ENCODE results near the gene PRSS23. TPM values are rescaled to one million over a fixed set of nuclear protein-coding genes. Genes with fewer than 3 reads are reported as not detected.
A peak's percentile ranks its signal among the peaks of the same experiment; 100 is the strongest.

PRSS23 gene
- total RNA-seq, 1 experiment from 2014 or later = 34.2 TPM

DNA sequence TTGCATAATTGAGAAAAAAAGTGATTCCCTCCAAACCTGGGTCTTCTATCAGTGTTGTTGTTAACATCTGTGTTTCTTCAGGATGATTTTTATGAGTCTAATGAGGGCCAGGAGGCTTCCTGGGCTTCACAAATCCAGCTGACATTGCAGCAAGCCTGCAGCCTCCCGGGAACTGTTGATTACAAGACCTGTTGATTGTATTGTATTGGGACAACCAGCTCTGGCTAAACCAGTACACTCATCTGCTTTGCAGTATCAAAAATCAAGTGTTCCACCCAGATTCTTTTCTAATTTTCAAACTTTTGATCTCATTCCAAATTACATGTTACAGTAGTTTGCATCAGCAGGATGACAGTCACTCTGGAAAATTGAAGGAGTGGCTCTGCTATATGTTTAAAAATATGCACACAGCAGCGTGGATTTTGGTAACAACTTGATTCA, 16.1 kb upstream of the PRSS23 start:
- no peak for DNase-seq (ENCODE audit: low read depth, low spot score)
- in situ Hi-C loops (cut with HindIII; ENCODE audit: low pct_unique_long_range_greater_than_20kb, low sequenced_read_pairs) = no loop called here

DNA sequence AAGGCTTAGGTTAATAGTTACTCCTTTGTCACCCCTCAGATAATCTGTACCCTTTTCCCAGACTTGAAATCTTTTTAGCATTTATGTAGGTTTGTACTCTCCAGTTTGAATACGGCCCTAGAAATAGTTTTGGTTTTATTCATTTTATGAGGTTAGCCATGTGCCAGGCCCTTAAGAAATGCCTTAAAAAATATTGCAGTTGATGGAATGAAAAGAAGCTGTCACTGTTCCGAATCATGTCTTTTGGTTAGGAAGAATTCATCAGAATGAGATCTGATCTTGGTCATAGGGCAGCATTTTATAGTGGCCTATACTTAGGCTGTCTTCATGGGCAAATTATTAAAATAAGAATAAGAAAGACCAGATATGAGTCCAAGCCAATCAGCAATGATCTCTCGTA, 14.8 kb upstream of the PRSS23 start:
- in situ Hi-C loops (cut with HindIII; ENCODE audit: low pct_unique_long_range_greater_than_20kb, low sequenced_read_pairs) = no loop called here
- DNase-seq (ENCODE audit: low read depth, low spot score) = no peak

DNA sequence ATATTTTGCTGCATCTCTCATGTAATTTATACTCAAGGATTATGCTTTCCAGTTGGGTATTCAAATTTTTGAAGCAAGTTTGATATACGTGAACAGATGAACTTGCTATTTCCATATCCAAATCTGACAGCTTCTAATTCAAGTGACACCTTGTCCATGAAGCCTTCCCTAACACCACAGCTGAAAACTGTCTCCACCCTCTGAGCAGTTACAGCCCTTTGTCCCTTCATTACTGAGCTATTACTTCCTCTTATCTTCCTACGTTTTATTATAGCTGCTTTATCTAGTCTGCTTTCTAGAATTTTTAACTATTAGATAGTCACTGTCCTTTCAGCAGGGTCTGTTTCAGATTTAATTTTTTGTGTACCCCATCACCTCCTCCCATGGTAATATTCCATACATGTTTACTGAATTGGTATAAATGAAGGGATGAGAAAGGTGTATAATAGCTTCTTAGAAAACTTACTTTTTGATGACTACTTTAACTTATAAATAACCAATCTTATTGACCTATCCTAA, 13.3 kb upstream of the PRSS23 start:
- in situ Hi-C loops (cut with HindIII; ENCODE audit: low pct_unique_long_range_greater_than_20kb, low sequenced_read_pairs) = no loop called here
- DNase-seq (ENCODE audit: low read depth, low spot score) = no peak

DNA sequence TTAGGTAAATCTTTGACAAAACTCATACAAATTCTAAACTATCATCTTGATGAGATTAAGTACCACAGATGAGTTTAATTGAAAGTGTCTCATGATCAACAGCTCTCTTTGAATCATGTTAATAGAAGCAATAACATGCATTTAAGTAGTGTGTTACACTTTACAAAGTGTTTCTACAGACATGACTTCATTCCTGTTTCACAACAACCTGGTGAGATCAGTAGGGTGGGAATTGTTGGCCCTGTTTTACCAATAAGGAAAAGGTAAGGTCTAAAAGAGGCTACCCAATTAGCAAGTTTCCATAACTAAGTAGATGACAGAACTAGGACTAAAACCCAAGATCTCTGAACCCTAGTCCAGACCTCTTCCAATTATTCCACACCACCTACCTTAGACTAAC, 12.7 kb upstream of the PRSS23 start:
- DNase-seq (ENCODE audit: low read depth, low spot score) = no peak
- in situ Hi-C loops (cut with HindIII; ENCODE audit: low pct_unique_long_range_greater_than_20kb, low sequenced_read_pairs) = no loop called here

DNA sequence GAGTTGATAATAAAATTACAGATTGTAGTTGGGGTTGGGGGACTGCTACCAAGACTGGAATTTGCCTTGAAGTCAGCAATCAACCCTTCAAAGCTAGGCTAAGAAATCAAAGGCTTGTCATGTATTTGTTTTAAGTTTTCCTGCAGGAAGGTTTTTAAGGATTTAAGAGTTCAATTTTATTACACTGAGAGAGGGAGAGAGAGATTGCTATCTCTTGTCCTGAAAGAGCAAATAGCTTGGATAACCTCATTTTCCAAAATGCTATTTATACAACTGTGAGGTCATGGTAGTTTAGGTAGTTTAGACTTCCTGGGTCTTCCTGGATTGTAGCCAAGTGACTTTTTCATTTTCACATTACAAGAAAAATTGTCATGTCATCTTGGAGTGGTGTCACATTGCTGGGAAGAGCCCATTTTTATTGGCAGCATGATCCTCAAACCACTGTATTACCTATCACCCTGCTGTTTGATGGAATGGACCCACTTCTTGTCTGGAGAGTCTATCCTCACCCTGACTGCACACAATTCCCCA, 10.1 kb upstream of the PRSS23 start:
- in situ Hi-C loops (cut with HindIII; ENCODE audit: low pct_unique_long_range_greater_than_20kb, low sequenced_read_pairs) = no loop called here
- DNase-seq (ENCODE audit: low read depth, low spot score) = no peak

DNA sequence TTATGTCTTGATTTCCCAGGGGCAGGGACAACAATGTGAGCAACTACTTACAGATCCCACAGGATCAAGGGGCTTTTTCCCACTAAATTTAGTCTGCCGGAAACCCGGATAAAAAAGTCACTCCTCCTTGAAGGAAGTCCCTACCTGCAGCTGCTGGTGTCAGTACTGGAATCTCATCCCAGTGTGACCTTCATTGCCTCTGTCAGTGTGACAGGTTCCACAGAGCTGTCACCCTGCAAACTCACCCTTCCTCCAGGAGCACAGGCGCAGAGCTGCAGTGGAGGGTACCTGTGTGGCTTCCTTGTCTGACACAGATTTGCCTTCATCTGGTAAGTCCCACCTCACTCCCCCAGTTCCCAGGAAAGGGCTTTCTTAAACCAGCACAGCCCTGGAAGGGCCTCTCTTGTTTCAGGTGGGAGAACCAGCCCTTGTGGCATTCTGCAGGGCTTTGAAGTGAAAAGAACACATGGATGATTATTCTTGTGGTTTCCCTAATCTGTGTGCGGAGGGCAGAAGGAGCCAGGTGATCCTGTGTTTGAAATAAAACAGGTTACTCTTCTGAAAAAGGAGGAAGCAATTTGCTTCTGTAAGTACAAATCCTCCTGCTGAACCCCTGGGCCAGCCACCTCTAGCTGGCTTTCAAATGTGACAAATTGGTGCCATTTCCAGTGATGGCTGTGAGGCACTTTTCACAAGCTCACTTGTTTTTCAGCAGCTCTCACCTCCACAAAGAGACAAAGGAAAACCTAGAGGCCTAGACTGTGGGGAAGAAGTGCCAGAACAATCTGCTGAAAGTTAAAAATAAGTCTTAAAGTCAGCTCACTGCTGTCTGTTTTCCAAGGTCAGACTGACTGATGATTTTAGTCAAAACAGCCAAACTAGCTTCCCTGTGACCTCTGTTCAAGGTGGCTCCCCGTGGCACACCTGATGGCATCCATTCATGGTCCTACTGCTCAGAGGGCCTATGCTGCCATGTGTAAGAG, 9.2 kb upstream of the PRSS23 start:
- in situ Hi-C loops (cut with HindIII; ENCODE audit: low pct_unique_long_range_greater_than_20kb, low sequenced_read_pairs) = no loop called here
- no peak for DNase-seq (ENCODE audit: low read depth, low spot score)

DNA sequence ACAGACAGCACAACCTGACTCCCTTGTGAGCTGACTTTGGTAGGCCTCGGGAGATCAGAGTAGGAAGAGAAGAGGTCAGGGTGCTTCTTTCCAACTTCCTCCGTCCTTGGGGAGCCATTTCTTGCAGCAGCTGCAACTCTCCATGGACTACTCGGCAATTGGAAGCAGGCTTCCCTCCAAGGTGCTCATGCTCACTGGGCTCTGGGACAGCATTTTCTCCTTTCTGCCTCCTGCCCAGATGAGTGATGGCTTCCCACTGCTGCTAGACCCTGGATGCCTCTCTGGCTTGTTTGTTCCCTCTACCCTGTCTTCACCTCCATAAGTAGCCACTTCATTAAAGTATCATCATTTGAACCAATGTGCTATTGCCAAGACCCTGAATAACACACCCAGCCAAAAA, 8.2 kb upstream of the PRSS23 start:
- DNase-seq (ENCODE audit: low read depth, low spot score) = no peak

DNA sequence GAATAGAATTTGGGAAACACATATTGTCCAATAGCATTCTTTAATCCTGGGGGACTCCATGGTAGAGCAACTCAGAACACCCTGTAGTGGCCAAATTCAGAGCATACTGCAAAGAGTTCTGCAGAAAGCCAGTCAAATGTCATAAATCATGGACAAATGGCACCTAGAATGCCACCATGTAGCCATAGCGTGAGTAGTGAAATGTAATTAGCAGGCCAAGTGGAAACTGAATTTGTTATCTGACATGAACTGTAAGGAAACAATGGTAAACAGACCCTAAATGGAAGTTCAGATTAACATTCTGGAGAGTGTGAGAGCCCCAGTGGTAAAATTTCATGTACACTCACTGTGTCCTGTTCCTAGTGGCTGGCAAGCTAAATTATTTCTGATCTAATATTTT, 7.0 kb upstream of the PRSS23 start:
- DNase-seq (ENCODE audit: low read depth, low spot score) = no peak
- in situ Hi-C loops (cut with HindIII; ENCODE audit: low pct_unique_long_range_greater_than_20kb, low sequenced_read_pairs) = no loop called here

More for the DNA sequence above, 8.2 kb upstream of the PRSS23 start:
- in situ Hi-C loops (cut with HindIII; ENCODE audit: low pct_unique_long_range_greater_than_20kb, low sequenced_read_pairs) = no loop called here

DNA sequence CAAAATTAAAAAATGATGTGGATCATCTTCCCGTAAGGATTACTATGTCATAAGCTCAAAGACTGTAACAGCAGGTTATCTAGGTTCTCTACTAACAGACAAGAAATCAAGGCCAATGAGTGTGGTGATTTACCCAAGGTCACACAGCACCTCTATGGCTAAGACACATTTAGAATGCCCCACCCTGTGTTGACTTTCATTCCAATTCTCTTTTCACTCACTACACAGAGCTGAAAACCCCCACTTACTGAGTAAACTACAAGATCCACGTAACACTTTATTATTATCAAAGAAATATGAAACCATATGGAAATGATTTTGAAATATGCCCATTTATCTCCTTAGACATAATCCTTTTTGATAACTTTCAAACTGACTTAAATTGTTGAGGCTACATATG, 4.8 kb upstream of the PRSS23 start:
- no peak for DNase-seq (ENCODE audit: low read depth, low spot score)
- in situ Hi-C loops (cut with HindIII; ENCODE audit: low pct_unique_long_range_greater_than_20kb, low sequenced_read_pairs) = no loop called here

DNA sequence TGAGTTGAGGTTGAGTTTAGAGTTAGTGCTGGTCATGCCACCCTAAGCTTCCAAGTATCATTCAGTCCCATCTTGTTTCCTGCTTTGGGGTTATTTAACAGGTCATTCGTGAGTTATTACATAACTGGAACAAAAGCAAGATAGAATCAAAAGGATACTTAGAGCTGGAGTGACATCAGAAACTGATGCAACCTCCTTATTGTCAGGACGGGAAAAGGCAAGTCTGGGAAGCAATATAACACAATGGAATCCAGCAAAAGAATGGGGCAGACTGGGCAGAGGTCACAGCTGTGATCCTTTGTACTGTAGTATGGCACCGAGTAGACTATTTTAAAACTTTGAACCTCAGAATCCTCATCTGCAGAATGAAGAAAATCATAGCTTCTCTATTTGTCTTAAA, 4.4 kb upstream of the PRSS23 start:
- DNase-seq (ENCODE audit: low read depth, low spot score) = no peak
- in situ Hi-C loops (cut with HindIII; ENCODE audit: low pct_unique_long_range_greater_than_20kb, low sequenced_read_pairs) = no loop called here

DNA sequence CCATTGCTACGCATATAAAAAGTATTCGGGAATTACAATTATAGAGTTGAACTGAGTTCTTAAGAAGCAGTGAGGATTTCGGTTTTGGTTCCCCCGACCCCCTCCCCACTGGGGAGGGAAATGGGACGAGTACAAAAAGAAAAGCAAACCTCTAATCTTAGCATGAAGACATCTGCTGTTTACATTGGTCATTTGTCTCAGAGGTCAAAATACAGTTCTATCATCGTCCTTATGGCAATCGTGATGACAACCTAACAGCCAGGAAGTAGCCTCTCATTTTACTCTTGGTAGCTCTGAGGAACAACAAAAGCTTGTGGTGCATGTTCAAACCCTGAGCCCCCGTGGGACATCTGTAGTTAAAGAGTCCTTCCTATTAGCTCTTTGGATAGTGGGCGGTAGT, 3.2 kb upstream of the PRSS23 start:
- in situ Hi-C loops (cut with HindIII; ENCODE audit: low pct_unique_long_range_greater_than_20kb, low sequenced_read_pairs) = no loop called here
- DNase-seq (ENCODE audit: low read depth, low spot score) = no peak

DNA sequence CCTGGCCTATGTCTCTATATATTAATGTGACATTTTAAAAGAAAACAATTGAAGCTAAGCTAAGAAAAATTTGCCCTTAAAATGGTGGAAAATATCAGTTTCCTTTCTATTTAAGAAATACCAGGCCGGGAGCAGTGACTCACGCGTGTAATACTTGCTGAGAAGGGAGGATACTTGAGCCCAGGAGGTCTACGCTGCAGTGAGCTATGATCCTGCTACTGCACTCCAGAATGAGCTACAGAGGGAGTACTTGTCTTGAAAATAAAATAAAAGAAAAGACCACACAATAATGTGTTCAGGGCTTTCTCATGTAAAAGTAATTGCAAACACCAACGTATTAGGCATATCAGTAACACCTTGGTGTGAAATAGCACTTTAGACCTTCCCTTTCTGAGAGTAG, 1.4 kb upstream of the PRSS23 start:
- DNase-seq (ENCODE audit: low read depth, low spot score) = no peak
- in situ Hi-C loops (cut with HindIII; ENCODE audit: low pct_unique_long_range_greater_than_20kb, low sequenced_read_pairs) = no loop called here

DNA sequence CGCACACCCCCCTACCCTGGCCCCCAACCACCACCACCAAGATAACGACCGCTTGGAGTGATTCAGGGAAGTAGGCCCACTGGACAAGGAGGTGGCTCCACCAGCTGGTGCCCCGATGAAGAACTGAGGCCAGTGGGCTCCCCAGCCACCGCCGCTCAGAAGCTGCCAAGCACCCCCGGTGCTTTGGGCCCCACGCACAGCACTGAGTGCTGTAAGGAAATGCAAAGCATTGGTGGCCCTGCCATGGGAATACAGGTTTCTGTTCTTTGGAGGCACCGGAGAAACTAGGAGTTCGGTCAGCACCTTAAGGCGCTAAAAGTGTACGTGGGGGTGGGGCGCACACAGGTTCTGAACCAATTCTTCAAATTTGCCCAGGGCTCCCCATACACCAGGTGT, 664 bp upstream of the PRSS23 start:
- DNase-seq (ENCODE audit: low read depth, low spot score) = no peak
- in situ Hi-C loops (cut with HindIII; ENCODE audit: low pct_unique_long_range_greater_than_20kb, low sequenced_read_pairs) = no loop called here

DNA sequence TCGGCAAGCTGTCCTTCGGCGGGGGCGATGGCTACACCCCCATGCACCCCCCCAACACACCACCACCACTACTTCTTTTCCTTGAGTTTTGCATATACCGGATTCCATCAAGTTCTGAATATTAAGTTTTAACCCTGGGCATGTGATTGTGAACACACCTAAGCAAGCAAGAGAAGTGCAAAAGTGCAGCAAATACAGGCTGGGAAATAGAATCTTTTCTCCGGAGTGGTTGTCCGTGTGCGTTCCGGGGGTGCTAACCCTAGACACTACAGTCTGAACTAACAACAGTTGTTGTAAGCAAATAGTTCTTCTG, 574 bp downstream of the PRSS23 start:
- in situ Hi-C loops (cut with HindIII; ENCODE audit: low pct_unique_long_range_greater_than_20kb, low sequenced_read_pairs) = no loop called here
- no peak for DNase-seq (ENCODE audit: low read depth, low spot score)

DNA sequence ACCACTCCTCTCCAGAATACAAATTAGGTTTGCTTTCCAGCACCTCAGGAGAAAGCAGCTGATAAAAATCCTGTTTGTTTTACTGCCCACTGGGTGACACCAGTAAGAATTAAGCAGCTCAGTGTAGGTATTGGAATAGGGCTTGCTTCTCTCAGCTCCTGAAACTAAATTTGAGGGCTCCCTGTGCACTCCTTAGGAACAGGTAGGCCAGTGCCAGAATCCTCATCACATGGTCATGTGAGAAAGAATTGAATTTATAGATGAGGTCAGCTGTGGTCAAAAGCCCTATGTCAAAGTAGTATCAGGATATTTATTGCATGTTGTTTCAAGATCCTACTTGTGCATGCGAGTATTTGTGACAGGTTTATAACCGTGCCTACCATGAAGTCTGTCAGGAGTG, 1.0 kb downstream of the PRSS23 start:
- DNase-seq (ENCODE audit: low read depth, low spot score) = no peak
- in situ Hi-C loops (cut with HindIII; ENCODE audit: low pct_unique_long_range_greater_than_20kb, low sequenced_read_pairs) = no loop called here

DNA sequence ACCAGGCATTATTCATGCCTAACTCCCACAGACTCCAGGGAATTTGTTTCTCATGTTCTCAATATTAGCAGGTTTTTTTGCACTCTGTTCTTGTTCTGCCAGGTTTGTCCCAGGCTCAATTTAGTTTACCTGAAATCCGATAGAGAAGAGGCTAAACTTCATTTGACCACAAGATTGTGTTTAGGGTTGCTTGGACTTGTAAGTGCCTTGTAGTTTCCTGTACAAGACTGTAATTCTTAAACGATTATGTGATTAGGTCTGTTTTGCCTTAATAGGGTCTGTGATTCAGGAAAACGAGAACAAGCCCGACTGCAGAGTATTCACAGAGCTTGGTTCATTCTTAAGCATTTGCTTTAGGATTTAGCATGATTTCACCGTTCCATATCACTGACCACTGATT, 1.8 kb downstream of the PRSS23 start:
- DNase-seq (ENCODE audit: low read depth, low spot score) = no peak
- in situ Hi-C loops (cut with HindIII; ENCODE audit: low pct_unique_long_range_greater_than_20kb, low sequenced_read_pairs) = no loop called here

DNA sequence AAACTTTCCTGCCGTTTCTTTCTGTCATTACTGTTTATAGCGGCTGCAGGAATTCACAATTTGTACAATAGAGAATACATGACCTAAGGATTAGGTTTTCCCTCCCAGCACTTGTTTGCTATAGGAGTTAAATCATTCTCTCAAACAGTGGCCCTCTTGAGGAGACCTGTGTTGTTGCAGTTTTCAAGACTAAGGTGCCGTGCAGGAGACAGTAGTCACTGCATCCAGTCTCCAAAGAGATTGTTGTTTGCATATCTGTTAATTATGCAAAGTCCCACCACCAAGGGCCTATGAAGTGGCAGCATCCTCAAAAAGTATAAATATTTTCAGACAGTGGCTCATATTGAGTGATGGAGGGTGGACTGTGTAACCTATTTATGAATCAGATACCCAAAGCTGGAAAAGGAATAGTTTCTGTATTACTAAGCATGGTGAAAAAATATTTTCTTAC, 2.3 kb downstream of the PRSS23 start:
- in situ Hi-C loops (cut with HindIII; ENCODE audit: low pct_unique_long_range_greater_than_20kb, low sequenced_read_pairs) = no loop called here
- peak; percentile 59 for DNase-seq (ENCODE audit: low read depth, low spot score)

DNA sequence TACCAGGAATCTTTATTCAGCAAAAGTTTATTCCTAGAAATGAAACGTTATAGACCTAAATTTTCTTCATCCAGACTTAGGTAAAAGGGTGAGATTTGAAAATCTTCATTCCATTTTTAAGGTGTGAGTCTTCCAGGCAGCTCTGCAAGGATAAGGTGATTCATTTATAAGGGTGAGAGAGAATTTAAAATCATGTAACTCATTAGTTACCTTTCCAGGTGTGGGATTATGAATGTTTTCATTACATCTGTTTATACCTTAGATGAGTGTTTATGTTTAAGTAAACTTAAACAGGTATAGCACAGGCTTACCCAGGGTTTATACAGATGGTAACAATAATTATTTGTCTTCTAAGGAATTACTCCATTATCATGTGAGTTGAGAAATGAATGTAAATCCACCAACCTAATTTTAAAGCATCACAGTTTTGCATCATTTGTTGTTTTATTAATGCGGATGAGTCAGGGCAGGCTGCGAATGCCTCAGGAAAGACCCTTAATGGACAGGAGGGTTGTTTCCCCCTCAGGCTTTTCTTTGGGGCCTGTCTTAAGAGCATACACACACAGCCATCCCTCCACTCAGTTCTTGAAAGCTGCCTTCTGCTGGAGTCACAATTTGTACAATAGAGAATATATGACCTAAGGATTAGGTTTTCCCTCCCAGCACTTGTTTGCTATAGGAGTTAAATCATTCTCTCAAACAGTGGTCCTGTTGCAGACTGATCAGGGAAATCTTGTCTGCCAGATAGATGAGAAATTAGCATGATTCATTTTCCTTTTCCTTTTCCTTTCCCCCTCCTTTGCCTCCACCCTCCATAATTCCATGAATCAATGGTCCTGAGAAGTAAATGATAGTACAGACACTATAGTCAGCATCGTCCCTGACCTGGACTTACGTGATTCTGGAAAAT, 3.0 kb downstream of the PRSS23 start:
- in situ Hi-C loops (cut with HindIII; ENCODE audit: low pct_unique_long_range_greater_than_20kb, low sequenced_read_pairs) = no loop called here
- no peak for DNase-seq (ENCODE audit: low read depth, low spot score)

All from SK-MEL-5 (cell line).